K562 (cell line): ENCODE measurements around the gene IL12B. TPM values are rescaled to one million over a fixed set of nuclear protein-coding genes. Genes with fewer than 3 reads are reported as not detected.

Experiments
- ATAC-seq: fragments of 200-7000 bp; cut with Tn5 transposase; 3 replicates; pipeline ENCODE4 v1.9.1; 2020; ENCODE audit warnings: moderate library complexity
- BruUV-seq: library from RNA; stranded (reverse); fragments of 400-500 nt; replicated peaks from 2 replicates; lab custom pipeline; 2021; lab: Mats Ljungman, UMichigan
- CTCF ChIA-PET: fragments of 300-600 bp; formaldehyde crosslinking; extraction: SDS; loops from one replicate; lab custom pipeline; 2021; ENCODE audit warnings: low intra/inter-chr PET ratio; lab: Yijun Ruan, JAX
- POLR2A ChIA-PET: fragments of 300-600, 350-650 bp; sonication (Branson Sonifier 250); formaldehyde crosslinking; extraction: SDS; loops from one replicate; lab custom pipeline; 2021; ENCODE audit warnings: antibody characterized with exemption, inconsistent platforms; lab: Yijun Ruan, JAX
- DNase-seq, 4 experiments: peaks; one replicate each; pipeline versions ENCODE4 v3.0.0 to v3.0.0-alpha.2; 2011 to 2018; ENCODE audit warnings: low spot score in 3 of 4, mixed read lengths in 3 of 4; ENCODE audit errors: extremely low read depth in 1 of 4
- FAIRE-seq: peaks from 2 replicates; lab custom pipeline; 2011; peaks lifted over from hg19 to GRCh38; lab: Jason Lieb, UNC
- H2AFZ ChIP-seq: 2 replicates; pipeline ENCODE4 v1.6.0; 2011; ENCODE audit warnings: low read depth, low read length, control low read depth, inconsistent platforms
- H3K27ac ChIP-seq: fragments of 200-600 bp; 3 replicates; pipeline ENCODE4 v1.8.0; 2011; ENCODE audit warnings: low read depth, mild to moderate bottlenecking, control low read depth, inconsistent platforms, low read length, moderate library complexity, mixed read lengths; ENCODE audit errors: extremely low read depth
- H3K27me3 ChIP-seq, 2 experiments: fragments of 300-600 bp in 1 of 2; 2 replicates in 1 of 2; 3 replicates in 1 of 2; pipeline versions ENCODE4 v1.6.0 to v1.8.0; 2011; ENCODE audit warnings: inconsistent platforms in 2 of 2, low read length in 2 of 2, mild to moderate bottlenecking in 1 of 2, mixed read lengths in 1 of 2, moderate library complexity in 1 of 2; ENCODE audit not compliant: control insufficient read depth in 2 of 2, insufficient read depth in 2 of 2
- H3K36me3 ChIP-seq: fragments of 300-600 bp; 3 replicates; pipeline ENCODE4 v1.8.0; 2011; ENCODE audit warnings: mild to moderate bottlenecking, low read length, inconsistent platforms; ENCODE audit not compliant: control insufficient read depth, insufficient read depth
- H3K4me1 ChIP-seq, 2 experiments: fragments of 200-600 bp in 1 of 2; replicated peaks in 1 of 2; 2 replicates in 1 of 2; 3 replicates in 1 of 2; pipeline versions ENCODE4 v1.5.1 to v1.8.0; 2011; ENCODE audit warnings: inconsistent platforms in 2 of 2, low read length in 2 of 2, mild to moderate bottlenecking in 1 of 2, mixed read lengths in 1 of 2, moderate library complexity in 1 of 2; ENCODE audit not compliant: control insufficient read depth in 2 of 2, insufficient read depth in 2 of 2
- H3K4me2 ChIP-seq: 2 replicates; pipeline ENCODE4 v1.6.1; 2011; ENCODE audit warnings: low read length, control low read depth, inconsistent platforms, mixed read lengths; ENCODE audit not compliant: insufficient read depth
- H3K4me3 ChIP-seq: fragments of 200-600 bp; sonication (generic), shearing (Covaris generic); 2 replicates; pipeline ENCODE4 v1.5.1; 2016; ENCODE audit warnings: control low read depth, inconsistent platforms
- H3K79me2 ChIP-seq: fragments of 200-600 bp; 3 replicates; pipeline ENCODE4 v1.8.0; 2011; ENCODE audit warnings: low read length, inconsistent platforms; ENCODE audit not compliant: control insufficient read depth, insufficient read depth
- H3K9ac ChIP-seq, 2 experiments: 2 replicates each; pipeline versions ENCODE4 v1.6.0 to v1.6.1; 2011; ENCODE audit warnings: low read depth in 2 of 2, low read length in 2 of 2, control low read depth in 1 of 2, inconsistent platforms in 1 of 2, mild to moderate bottlenecking in 1 of 2, mixed read lengths in 1 of 2; ENCODE audit not compliant: insufficient read depth in 1 of 2
- H3K9me1 ChIP-seq: one replicate; pipeline ENCODE4 v1.6.0; 2011; ENCODE audit warnings: inconsistent platforms, mild to moderate bottlenecking, low read length, moderate library complexity; ENCODE audit not compliant: control insufficient read depth, insufficient read depth
- H3K9me3 ChIP-seq: replicated peaks from 2 replicates; pipeline ENCODE4 v1.5.1; 2011; ENCODE audit warnings: low read depth, low read length, inconsistent platforms; ENCODE audit not compliant: control insufficient read depth, insufficient read depth
- H4K20me1 ChIP-seq: replicated peaks from 2 replicates; pipeline ENCODE4 v1.6.1; 2011; ENCODE audit warnings: low read length, inconsistent platforms, mixed read lengths; ENCODE audit not compliant: control insufficient read depth, insufficient read depth
- CBX3 ChIP-seq, 2 experiments: IDR thresholded peaks; 1 replicate in 1 of 2; 2 replicates in 1 of 2; pipeline ENCODE4 v1.6.1; 2012; ENCODE audit warnings: inconsistent platforms in 2 of 2, low read length in 2 of 2, borderline replicate concordance in 1 of 2, control low read depth in 1 of 2
- RBBP5 ChIP-seq: fragments of 200-600 bp; sonication (generic); IDR thresholded peaks from 2 replicates; pipeline ENCODE4 v1.6.1; 2012; ENCODE audit warnings: borderline replicate concordance, mild to moderate bottlenecking, low read length, control low read depth, inconsistent platforms; ENCODE audit not compliant: insufficient read depth, poor library complexity, severe bottlenecking
- TRIM24 ChIP-seq, 2 experiments: fragments of 450-650 bp; IDR thresholded peaks; 2 replicates each; pipeline ENCODE4 v1.6.1; 2016
- TRIM28 ChIP-seq: fragments of 450-650 bp; IDR thresholded peaks from 2 replicates; pipeline ENCODE4 v1.6.1; 2017
- ZNF316 ChIP-seq: fragments of 450-650 bp; IDR thresholded peaks from 2 replicates; pipeline ENCODE4 v1.6.1; 2016
- ZNF766 ChIP-seq: fragments of 200-800 bp; sonication (Bioruptor generic); conservative IDR thresholded peaks from 2 replicates; pipeline ENCODE4 v1.6.1; 2016; ENCODE audit warnings: missing genetic modification characterization, missing compliant biosample characterization
- WGBS: fragments of 100-300 bp; shearing (Covaris generic); methylation state at CpG from one replicate; pipeline ENCODE4 v1.1.6; 2016; ENCODE audit warnings: low coverage, mixed read lengths; ENCODE audit not compliant: insufficient coverage; ENCODE audit errors: missing lambda C conversion rate; 5-methylcytosine and 5-hydroxymethylcytosine counted together
- in situ Hi-C: fragments of 300-500 bp; cut with MboI; formaldehyde crosslinking; loops from 4 replicates; pipeline ENCODE4 v1.15.0; 2018; ENCODE audit warnings: inconsistent platforms, mixed read lengths
- intact Hi-C: fragments of 100-400 bp; cut with micrococcal nuclease; formaldehyde crosslinking; loops from 2 replicates; pipeline ENCODE4 v1.14.2; 2022
- polyA plus RNA-seq, 8 experiments: library from polyadenylated mRNA; depleted of rRNA in 4 of 8; stranded (reverse) in 5 of 8; unstranded in 3 of 8; fragments of >200 nt; fragmentation: Nextera tagmentation in 2 of 8; fragmentation: Illumina TruSeq in 1 of 8; extraction: Ambion mirVana in 2 of 8; extraction: Trizol in 1 of 8; gene quantifications; 2 replicates each; pipeline versions ENCODE4 v1.2.1 to v1.2.3, GENCODE V29; 2011 to 2014; ENCODE audit warnings: inconsistent platforms in 1 of 8, missing spikeins in 1 of 8
- total RNA-seq, 7 experiments: library from RNA; depleted of rRNA in 6 of 7; stranded (reverse); fragments of >200 nt in 6 of 7; fragmentation: Illumina TruSeq in 2 of 7; extraction: Trizol in 2 of 7; gene quantifications; 2 replicates each; pipeline versions ENCODE4 v1.2.1 to v1.2.3, GENCODE V29; 2011 to 2021; ENCODE audit warnings: low replicate concordance in 1 of 7

The IL12B gene
- total and polyA plus RNA-seq, 9 of the 15 experiments (the other 6 are each of a cell fraction or from before 2014, with no cell fraction given): not detected

GRCh38 chr5:159303286-159303685 lies 27.0 kb downstream of the IL12B start:
- in situ Hi-C loops: loop anchor here (25.0 kb wide), 1 partner anchor 591 kb away; no protein-coding TSS in a partner anchor
- Histone ChIP-seq H3K36me3 (no peaks in the 10 kb centered on the region), H3K9me1 (no peaks in the 10 kb centered on the region), H3K9me3 (peaks cover 10% of the 10 kb centered on the region), H3K79me2 (no peaks in the 10 kb centered on the region), H3K9ac (no peak overlapping the region), H3K4me2 (no peak overlapping the region), H3K27ac (no peak overlapping the region)
- ATAC-seq: no peak
- CTCF ChIA-PET: no interaction called here
- BruUV-seq: no TSS peak
- TF ChIP-seq RBBP5: no peak
- peak in 1 of 2 experiments; percentile 54; a peak in 1 of 3 replicates for TF ChIP-seq CBX3 (IDR thresholded peaks at IDR 0.05; ENCODE audit: borderline replicate concordance in 1 of 2, low read length in 2 of 2)
- TF ChIP-seq ZNF316: peak; percentile 52
- TF ChIP-seq ZNF766 (CRISPR knock-in tag): peak; percentile 99
- TF ChIP-seq TRIM24 (IDR thresholded peaks at IDR 0.05): peak; percentile 27 to 73; a peak in 2 of 4 replicates
- peak; percentile 78; the same call in 1 of the 2 replicates for TF ChIP-seq TRIM28
- TF ChIP-seq, all 486 proteins: peak for 5
- WGBS: 58% methylated on average over 4 of the region's 4 CpGs
- intact Hi-C loops: no loop called here
- Histone ChIP-seq H3K27me3 (peaks cover 0 to 9% of the 10 kb centered on the region in 2 experiments; a peak in 1 of 5 replicates), H3K4me1 (no peaks in the 10 kb centered on the region), H2AFZ (no peak overlapping the region), H3K4me3 (no peak overlapping the region), H4K20me1 (no peaks in the 10 kb centered on the region)
- DNase-seq (no peak), FAIRE-seq (no peak)
- POLR2A ChIA-PET: no interaction called here
